Fibroblast of lung (primary cell): ENCODE data around the gene GOLGA6L7.
"Not testable (repeated sequence)": the region's sequence is repeated elsewhere in the genome, so short reads cannot be mapped to it uniquely, and the experiment has no call there.

Source experiments
- CTCF ChIP-seq, 2 donors: IDR thresholded peaks in 1 of 2; conservative IDR thresholded peaks in 1 of 2; 1 replicate in 1 of 2; 2 replicates in 1 of 2; pipeline ENCODE4 v1.5.1; 2011 to 2012; ENCODE audit warnings: low read length in 2 of 2, control low read depth in 1 of 2, inconsistent platforms in 1 of 2, low read depth in 1 of 2, mild to moderate bottlenecking in 1 of 2
- EZH2 ChIP-seq: IDR thresholded peaks from 2 replicates; pipeline ENCODE4 v1.5.1; 2012; ENCODE audit warnings: low read length, control low read depth, mild to moderate bottlenecking; ENCODE audit errors: missing control alignments

DNA sequence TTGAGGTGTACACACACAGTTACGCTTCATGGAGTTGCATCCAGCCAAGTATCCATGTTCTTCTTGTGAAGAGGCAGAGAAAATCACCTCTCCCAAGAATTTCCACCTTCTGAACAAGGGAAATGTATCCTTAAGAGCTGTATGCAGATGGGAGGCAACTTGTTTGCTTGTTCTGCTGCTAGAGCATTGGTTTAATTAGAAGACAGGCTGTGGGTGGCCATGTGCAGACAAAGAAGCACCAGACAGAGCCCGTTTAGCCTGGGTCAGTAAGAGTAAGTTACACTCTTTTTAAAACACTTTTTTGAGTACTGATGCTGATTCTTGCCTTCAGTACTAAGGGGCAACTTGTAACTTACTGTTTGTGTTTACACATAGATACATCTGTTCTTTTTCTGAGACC, 50.2 kb downstream of the GOLGA6L7 start:
- not testable (repeated sequence) for TF ChIP-seq CTCF (conservative IDR thresholded peaks at IDR 0.05 in 1 of 2, IDR thresholded peaks at IDR 0.05 in 1 of 2; ENCODE audit: low read depth in 1 of 2, low read length in 2 of 2); EZH2
